ENCODE measurements around the gene ZNF592. TPM values are rescaled to one million over a fixed set of nuclear protein-coding genes. Genes with fewer than 3 reads are reported as not detected.

ZNF592 gene
- total and polyA plus RNA-seq, 2 of the 13 experiments (the other 11 are each of a cell fraction or from before 2014, with no cell fraction given), result 8.2 to 9.8 TPM

GRCh38 chr15:84715441-84716035 lies 32.9 kb upstream of the ZNF592 start:
- CTCF ChIA-PET (ENCODE audit: low intra/inter-chr PET ratio, low total read pairs), result no interaction called here
- TSS peak; percentile 63 for BruUV-seq (replicated peaks)
- FAIRE-seq, result no peak
- TF ChIP-seq NBN (conservative IDR thresholded peaks at IDR 0.05) (no peak), SMC3 (IDR thresholded peaks at IDR 0.05; ENCODE audit: low read length) (no peak), FOXA1 (IDR thresholded peaks at IDR 0.05) (no peak), FOXA1 (CRISPR knock-in tag; IDR thresholded peaks at IDR 0.05) (no peak), LBX2 (CRISPR knock-in tag; IDR thresholded peaks at IDR 0.05; ENCODE audit: borderline replicate concordance) (no peak), ZNF354B (CRISPR knock-in tag; IDR thresholded peaks at IDR 0.05) (no peak), ZNF564 (CRISPR knock-in tag; IDR thresholded peaks at IDR 0.05) (no peak), TAF1 (CRISPR knock-in tag; IDR thresholded peaks at IDR 0.05) (no peak), IRX3 (CRISPR knock-in tag; IDR thresholded peaks at IDR 0.05; ENCODE audit: borderline replicate concordance, low read depth) (no peak), WIZ (CRISPR knock-in tag; IDR thresholded peaks at IDR 0.05) (no peak), MLXIP (CRISPR knock-in tag; IDR thresholded peaks at IDR 0.05; ENCODE audit: borderline replicate concordance) (peak; percentile 8; the same call in 1 of the 2 replicates), ATF7 (IDR thresholded peaks at IDR 0.05) (no peak), ATF7 (CRISPR knock-in tag; IDR thresholded peaks at IDR 0.05) (no peak), RBM39 (IDR thresholded peaks at IDR 0.05; ENCODE audit: low read depth, low read length, poor library complexity, severe bottlenecking) (no peak), ZNF30 (CRISPR knock-in tag; IDR thresholded peaks at IDR 0.05) (no peak), ZSCAN21 (CRISPR knock-in tag; IDR thresholded peaks at IDR 0.05; ENCODE audit: borderline replicate concordance) (no peak), SIX4 (CRISPR knock-in tag; IDR thresholded peaks at IDR 0.05) (no peak), CENPX (CRISPR knock-in tag; IDR thresholded peaks at IDR 0.05) (no peak), ZNF670 (CRISPR knock-in tag; IDR thresholded peaks at IDR 0.05; ENCODE audit: borderline replicate concordance) (peak; percentile 66), FOXM1 (CRISPR knock-in tag; IDR thresholded peaks at IDR 0.05) (no peak), ZSCAN25 (CRISPR knock-in tag; IDR thresholded peaks at IDR 0.05) (no peak), ONECUT2 (CRISPR knock-in tag; IDR thresholded peaks at IDR 0.05) (no peak), ZNF549 (CRISPR knock-in tag; IDR thresholded peaks at IDR 0.05) (no peak), EHMT2 (IDR thresholded peaks at IDR 0.05; ENCODE audit: borderline replicate concordance, low read depth, low read length) (no peak), ZNF572 (CRISPR knock-in tag; IDR thresholded peaks at IDR 0.05) (no peak), PHF21A (CRISPR knock-in tag; IDR thresholded peaks at IDR 0.05) (no peak; the same call in 1 of the 2 replicates)

More at GRCh38 chr15:84715441-84716035, 32.9 kb upstream of the ZNF592 start:
- H3K4me3 ChIP-seq (replicated peaks in 1 of 3; ENCODE audit: insufficient read depth in 1 of 3, low read depth in 2 of 3, low read length in 3 of 3), result peak overlapping the region; percentile 72 to 89 (median 84)
- peak overlapping the region; percentile 90 for H3K27ac ChIP-seq (ENCODE audit: extremely low read length, insufficient read depth, low read length)
- no peaks in the 10 kb centered on the region; a peak in 1 of 5 replicates for H3K27me3 ChIP-seq (ENCODE audit: control insufficient read depth in 1 of 2, insufficient read depth in 2 of 2, low read length in 2 of 2)
- peak overlapping the region; percentile 92 for H3K9ac ChIP-seq (ENCODE audit: insufficient read depth, low read depth, low read length)
- H3K4me2 ChIP-seq (ENCODE audit: low read depth, low read length), result peak overlapping the region; percentile 85
- 3% methylated on average over 19 of the region's 36 CpGs for WGBS (ENCODE audit: low lambda C conversion rate)
- H3K79me2 ChIP-seq (ENCODE audit: insufficient read depth, low read length), result peaks cover 47% of the 10 kb centered on the region
- DNase-seq (ENCODE audit: low spot score) (no peak), ATAC-seq (peak; percentile 29)
- H3K36me3 ChIP-seq (replicated peaks in 1 of 2; ENCODE audit: control insufficient read depth in 1 of 2, insufficient read depth in 2 of 2, low read length in 2 of 2), result peaks cover 4 to 6% of the 10 kb centered on the region in 2 experiments; a peak in 3 of 5 replicates
- H2AFZ ChIP-seq (ENCODE audit: low read length), result no peak overlapping the region
- in situ Hi-C loops (cut with HindIII; ENCODE audit: extremely low pct_ligation_motif_present, low pct_unique_long_range_greater_than_20kb) (no loop called here), intact Hi-C loops (cut with micrococcal nuclease; ENCODE audit: unreplicated experiment) (loop anchor here (2.0 to 5.0 kb wide), 2 partner anchors 33 to 58 kb away; partner anchors contain the start of genes NMB and ZNF592)
- peaks cover 26% of the 10 kb centered on the region for H3K4me1 ChIP-seq (ENCODE audit: insufficient read depth, low read length)
- H3K9me3 ChIP-seq (ENCODE audit: low read length), result no peaks in the 10 kb centered on the region
- POLR2A ChIA-PET, result interaction anchor here (0.6 to 2.9 kb wide), 22 partner anchors 9 to 306 kb away, joined by 3 to 31 read pairs (median 5); partner anchors contain the start of genes PDE8A, WDR73, ZNF592 and ZSCAN2
- peaks cover 15% of the 10 kb centered on the region for H4K20me1 ChIP-seq (ENCODE audit: insufficient read depth, low read length)
